Spleen (tissue), 7 donors: Measurements from ENCODE around the gene GPR21.

ENCODE experiments used
- POLR2A ChIP-seq, 3 donors: fragments of 450-650 bp; IDR thresholded peaks; one replicate each; pipeline ENCODE4 v1.5.1; 2017; ENCODE audit warnings: antibody characterized with exemption in 3 of 3, mild to moderate bottlenecking in 1 of 3
- POLR2AphosphoS5 ChIP-seq, 3 donors: sonication (generic); formaldehyde crosslinking; IDR thresholded peaks; one replicate each; pipeline ENCODE4 v1.5.1; 2017; ENCODE audit warnings: antibody characterized with exemption in 3 of 3
- TF ChIP-seq, protein P1 (sequence below), 11 experiments: fragments of 200-600 bp in 7 of 11; fragments of 450-650 bp in 4 of 11; sonication (generic) in 4 of 11; IDR thresholded peaks in 8 of 11; conservative IDR thresholded peaks in 3 of 11; 1 replicate in 7 of 11; 2 replicates in 4 of 11; pipeline versions ENCODE4 v1.4.0 to v1.8.0; 2016 to 2021; ENCODE audit warnings: antibody characterized with exemption in 11 of 11, inconsistent platforms in 4 of 11, mild to moderate bottlenecking in 1 of 11
- donor health status: DM: no; HTN: no; CAD: no; lungs with moderate emphysema.
- donor health status: DM: no; HTN: no; CAD: no.
- donor health status: DM: no; HTN: no; CAD: no.

DNA sequence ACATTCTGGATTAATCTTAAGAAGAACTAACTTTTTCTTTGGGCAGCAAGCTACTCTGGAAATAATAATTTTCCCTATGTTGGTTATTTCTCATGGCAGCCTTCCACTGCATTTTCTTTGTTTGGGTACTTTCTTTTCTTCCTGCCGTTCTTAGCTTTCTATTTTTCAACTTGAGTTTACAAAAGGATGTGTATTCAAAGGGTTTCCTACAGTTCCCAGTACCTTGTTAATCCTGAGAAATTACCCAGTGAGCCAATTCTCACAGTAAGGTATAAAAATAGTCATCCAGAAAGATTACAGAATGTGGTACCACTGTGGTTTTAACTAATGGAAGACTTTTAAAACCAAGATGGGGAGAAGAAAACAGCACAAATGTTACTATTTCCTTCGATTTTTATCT, 20.2 kb downstream of the GPR21 start:
- TF ChIP-seq, protein P1, sequence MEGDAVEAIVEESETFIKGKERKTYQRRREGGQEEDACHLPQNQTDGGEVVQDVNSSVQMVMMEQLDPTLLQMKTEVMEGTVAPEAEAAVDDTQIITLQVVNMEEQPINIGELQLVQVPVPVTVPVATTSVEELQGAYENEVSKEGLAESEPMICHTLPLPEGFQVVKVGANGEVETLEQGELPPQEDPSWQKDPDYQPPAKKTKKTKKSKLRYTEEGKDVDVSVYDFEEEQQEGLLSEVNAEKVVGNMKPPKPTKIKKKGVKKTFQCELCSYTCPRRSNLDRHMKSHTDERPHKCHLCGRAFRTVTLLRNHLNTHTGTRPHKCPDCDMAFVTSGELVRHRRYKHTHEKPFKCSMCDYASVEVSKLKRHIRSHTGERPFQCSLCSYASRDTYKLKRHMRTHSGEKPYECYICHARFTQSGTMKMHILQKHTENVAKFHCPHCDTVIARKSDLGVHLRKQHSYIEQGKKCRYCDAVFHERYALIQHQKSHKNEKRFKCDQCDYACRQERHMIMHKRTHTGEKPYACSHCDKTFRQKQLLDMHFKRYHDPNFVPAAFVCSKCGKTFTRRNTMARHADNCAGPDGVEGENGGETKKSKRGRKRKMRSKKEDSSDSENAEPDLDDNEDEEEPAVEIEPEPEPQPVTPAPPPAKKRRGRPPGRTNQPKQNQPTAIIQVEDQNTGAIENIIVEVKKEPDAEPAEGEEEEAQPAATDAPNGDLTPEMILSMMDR (IDR thresholded peaks at IDR 0.05 in 8 of 11, conservative IDR thresholded peaks at IDR 0.05 in 3 of 11): no peak
- TF ChIP-seq POLR2AphosphoS5 (IDR thresholded peaks at IDR 0.05): no peak
- TF ChIP-seq POLR2A (IDR thresholded peaks at IDR 0.05): no peak
